ENCODE measurements around the gene SLC38A3. TPM values are rescaled to one million over a fixed set of nuclear protein-coding genes. Genes with fewer than 3 reads are reported as not detected.

Gene SLC38A3
- total and polyA plus RNA-seq, 2 of the 8 experiments (the other 6 are each of a cell fraction or from before 2014, with no cell fraction given): 1.2 to 3.7 TPM

DNA sequence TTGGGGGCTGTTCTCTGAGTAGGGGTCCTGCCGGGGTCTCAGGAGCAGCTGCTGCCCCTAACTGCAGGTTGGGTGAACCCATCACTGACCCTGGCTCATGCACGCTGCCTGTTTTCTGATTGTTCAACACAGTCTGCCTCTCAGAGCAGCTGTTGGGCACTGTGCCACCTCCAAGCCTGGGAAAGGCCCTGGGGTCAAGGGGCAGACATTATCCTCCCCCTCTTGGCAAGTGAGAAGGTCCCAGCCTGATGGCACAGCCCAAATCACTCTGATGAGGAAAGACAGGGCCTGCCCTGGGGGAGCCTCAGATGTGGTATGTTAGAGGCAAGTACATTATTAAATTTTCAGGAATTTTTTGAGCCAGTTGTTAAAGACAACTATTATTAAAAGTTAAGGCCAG, 27.7 kb upstream of the SLC38A3 start (continued):
- TF ChIP-seq, protein P1, sequence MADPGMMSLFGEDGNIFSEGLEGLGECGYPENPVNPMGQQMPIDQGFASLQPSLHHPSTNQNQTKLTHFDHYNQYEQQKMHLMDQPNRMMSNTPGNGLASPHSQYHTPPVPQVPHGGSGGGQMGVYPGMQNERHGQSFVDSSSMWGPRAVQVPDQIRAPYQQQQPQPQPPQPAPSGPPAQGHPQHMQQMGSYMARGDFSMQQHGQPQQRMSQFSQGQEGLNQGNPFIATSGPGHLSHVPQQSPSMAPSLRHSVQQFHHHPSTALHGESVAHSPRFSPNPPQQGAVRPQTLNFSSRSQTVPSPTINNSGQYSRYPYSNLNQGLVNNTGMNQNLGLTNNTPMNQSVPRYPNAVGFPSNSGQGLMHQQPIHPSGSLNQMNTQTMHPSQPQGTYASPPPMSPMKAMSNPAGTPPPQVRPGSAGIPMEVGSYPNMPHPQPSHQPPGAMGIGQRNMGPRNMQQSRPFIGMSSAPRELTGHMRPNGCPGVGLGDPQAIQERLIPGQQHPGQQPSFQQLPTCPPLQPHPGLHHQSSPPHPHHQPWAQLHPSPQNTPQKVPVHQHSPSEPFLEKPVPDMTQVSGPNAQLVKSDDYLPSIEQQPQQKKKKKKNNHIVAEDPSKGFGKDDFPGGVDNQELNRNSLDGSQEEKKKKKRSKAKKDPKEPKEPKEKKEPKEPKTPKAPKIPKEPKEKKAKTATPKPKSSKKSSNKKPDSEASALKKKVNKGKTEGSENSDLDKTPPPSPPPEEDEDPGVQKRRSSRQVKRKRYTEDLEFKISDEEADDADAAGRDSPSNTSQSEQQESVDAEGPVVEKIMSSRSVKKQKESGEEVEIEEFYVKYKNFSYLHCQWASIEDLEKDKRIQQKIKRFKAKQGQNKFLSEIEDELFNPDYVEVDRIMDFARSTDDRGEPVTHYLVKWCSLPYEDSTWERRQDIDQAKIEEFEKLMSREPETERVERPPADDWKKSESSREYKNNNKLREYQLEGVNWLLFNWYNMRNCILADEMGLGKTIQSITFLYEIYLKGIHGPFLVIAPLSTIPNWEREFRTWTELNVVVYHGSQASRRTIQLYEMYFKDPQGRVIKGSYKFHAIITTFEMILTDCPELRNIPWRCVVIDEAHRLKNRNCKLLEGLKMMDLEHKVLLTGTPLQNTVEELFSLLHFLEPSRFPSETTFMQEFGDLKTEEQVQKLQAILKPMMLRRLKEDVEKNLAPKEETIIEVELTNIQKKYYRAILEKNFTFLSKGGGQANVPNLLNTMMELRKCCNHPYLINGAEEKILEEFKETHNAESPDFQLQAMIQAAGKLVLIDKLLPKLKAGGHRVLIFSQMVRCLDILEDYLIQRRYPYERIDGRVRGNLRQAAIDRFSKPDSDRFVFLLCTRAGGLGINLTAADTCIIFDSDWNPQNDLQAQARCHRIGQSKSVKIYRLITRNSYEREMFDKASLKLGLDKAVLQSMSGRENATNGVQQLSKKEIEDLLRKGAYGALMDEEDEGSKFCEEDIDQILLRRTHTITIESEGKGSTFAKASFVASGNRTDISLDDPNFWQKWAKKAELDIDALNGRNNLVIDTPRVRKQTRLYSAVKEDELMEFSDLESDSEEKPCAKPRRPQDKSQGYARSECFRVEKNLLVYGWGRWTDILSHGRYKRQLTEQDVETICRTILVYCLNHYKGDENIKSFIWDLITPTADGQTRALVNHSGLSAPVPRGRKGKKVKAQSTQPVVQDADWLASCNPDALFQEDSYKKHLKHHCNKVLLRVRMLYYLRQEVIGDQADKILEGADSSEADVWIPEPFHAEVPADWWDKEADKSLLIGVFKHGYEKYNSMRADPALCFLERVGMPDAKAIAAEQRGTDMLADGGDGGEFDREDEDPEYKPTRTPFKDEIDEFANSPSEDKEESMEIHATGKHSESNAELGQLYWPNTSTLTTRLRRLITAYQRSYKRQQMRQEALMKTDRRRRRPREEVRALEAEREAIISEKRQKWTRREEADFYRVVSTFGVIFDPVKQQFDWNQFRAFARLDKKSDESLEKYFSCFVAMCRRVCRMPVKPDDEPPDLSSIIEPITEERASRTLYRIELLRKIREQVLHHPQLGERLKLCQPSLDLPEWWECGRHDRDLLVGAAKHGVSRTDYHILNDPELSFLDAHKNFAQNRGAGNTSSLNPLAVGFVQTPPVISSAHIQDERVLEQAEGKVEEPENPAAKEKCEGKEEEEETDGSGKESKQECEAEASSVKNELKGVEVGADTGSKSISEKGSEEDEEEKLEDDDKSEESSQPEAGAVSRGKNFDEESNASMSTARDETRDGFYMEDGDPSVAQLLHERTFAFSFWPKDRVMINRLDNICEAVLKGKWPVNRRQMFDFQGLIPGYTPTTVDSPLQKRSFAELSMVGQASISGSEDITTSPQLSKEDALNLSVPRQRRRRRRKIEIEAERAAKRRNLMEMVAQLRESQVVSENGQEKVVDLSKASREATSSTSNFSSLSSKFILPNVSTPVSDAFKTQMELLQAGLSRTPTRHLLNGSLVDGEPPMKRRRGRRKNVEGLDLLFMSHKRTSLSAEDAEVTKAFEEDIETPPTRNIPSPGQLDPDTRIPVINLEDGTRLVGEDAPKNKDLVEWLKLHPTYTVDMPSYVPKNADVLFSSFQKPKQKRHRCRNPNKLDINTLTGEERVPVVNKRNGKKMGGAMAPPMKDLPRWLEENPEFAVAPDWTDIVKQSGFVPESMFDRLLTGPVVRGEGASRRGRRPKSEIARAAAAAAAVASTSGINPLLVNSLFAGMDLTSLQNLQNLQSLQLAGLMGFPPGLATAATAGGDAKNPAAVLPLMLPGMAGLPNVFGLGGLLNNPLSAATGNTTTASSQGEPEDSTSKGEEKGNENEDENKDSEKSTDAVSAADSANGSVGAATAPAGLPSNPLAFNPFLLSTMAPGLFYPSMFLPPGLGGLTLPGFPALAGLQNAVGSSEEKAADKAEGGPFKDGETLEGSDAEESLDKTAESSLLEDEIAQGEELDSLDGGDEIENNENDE (IDR thresholded peaks at IDR 0.05; ENCODE audit: insufficient replicate concordance, low read length): no peak
- TF ChIP-seq BCL11A (IDR thresholded peaks at IDR 0.05; ENCODE audit: low read depth in 2 of 2, low read length in 2 of 2) (no peak), RAD21 (IDR thresholded peaks at IDR 0.05 in 1 of 2, conservative IDR thresholded peaks at IDR 0.05 in 1 of 2; ENCODE audit: low read depth in 2 of 2, low read length in 2 of 2) (no peak), SP4 (IDR thresholded peaks at IDR 0.05; ENCODE audit: low read length) (no peak), RFX5 (IDR thresholded peaks at IDR 0.05; ENCODE audit: borderline replicate concordance, low read depth, low read length) (no peak), EZH2 (IDR thresholded peaks at IDR 0.05; ENCODE audit: low read depth, low read length, severe bottlenecking) (no peak), TBP (IDR thresholded peaks at IDR 0.05; ENCODE audit: low read depth, low read length) (no peak), POU5F1 (IDR thresholded peaks at IDR 0.05; ENCODE audit: low read depth, low read length) (no peak), TCF12 (IDR thresholded peaks at IDR 0.05; ENCODE audit: low read depth, low read length) (no peak), KDM5A (IDR thresholded peaks at IDR 0.05; ENCODE audit: low read length) (no peak), CTBP2 (IDR thresholded peaks at IDR 0.05; ENCODE audit: borderline replicate concordance, insufficient read depth, insufficient read length, low read length) (no peak)

Data from H1 (cell line).